Measurements from ENCODE around the gene PLEKHG4.

The PLEKHG4 gene, protein sequence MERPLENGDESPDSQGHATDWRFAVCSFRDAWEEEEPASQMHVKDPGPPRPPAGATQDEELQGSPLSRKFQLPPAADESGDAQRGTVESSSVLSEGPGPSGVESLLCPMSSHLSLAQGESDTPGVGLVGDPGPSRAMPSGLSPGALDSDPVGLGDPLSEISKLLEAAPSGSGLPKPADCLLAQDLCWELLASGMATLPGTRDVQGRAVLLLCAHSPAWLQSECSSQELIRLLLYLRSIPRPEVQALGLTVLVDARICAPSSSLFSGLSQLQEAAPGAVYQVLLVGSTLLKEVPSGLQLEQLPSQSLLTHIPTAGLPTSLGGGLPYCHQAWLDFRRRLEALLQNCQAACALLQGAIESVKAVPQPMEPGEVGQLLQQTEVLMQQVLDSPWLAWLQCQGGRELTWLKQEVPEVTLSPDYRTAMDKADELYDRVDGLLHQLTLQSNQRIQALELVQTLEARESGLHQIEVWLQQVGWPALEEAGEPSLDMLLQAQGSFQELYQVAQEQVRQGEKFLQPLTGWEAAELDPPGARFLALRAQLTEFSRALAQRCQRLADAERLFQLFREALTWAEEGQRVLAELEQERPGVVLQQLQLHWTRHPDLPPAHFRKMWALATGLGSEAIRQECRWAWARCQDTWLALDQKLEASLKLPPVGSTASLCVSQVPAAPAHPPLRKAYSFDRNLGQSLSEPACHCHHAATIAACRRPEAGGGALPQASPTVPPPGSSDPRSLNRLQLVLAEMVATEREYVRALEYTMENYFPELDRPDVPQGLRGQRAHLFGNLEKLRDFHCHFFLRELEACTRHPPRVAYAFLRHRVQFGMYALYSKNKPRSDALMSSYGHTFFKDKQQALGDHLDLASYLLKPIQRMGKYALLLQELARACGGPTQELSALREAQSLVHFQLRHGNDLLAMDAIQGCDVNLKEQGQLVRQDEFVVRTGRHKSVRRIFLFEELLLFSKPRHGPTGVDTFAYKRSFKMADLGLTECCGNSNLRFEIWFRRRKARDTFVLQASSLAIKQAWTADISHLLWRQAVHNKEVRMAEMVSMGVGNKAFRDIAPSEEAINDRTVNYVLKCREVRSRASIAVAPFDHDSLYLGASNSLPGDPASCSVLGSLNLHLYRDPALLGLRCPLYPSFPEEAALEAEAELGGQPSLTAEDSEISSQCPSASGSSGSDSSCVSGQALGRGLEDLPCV

DNA sequence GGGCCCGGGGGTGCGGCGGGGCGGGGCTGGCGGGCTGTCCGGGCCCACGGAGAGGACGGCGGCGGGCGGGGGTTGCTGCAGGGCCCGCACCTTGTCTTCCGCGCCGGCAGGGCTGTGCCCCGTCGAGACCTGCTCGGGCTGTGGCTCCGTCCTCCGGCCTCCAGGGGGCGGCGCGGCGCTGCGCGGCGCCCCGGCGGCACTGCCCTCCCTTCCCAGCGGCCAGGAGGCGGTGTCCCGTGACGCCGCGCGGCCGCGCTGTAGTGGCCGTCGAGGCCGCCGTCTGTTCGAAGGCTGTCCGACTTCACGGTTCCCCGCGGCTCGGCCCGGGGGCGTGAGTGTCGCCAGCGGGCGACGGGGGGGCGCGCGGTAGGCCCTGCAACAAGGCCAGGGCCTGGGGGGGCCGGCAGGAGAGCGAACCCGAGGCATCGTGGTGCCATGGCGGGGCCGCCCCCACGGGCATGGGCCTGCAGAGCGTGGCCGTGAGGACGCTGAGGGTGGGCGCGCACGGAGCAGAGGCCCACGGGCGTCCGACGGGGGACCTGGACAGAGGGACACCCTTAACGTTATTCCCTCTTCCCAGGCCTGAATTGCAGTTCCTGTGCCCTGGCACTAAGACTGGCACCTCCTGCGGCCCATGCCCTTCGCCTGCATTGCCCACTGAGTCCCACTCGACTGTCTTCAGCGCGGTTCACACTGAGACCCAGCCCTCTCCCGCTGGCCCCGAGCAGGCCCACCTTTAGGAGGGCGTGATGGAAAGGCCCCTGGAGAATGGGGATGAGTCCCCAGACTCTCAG is at the start of gene PLEKHG4:
TSS of gene PLEKHG4 (plus strand) at position 237 of the 794 bp plus-strand sequence. CDS start at position 750, 513 bp downstream.
- DNase-seq (ENCODE audit: low read depth) = peak; percentile 59

DNA sequence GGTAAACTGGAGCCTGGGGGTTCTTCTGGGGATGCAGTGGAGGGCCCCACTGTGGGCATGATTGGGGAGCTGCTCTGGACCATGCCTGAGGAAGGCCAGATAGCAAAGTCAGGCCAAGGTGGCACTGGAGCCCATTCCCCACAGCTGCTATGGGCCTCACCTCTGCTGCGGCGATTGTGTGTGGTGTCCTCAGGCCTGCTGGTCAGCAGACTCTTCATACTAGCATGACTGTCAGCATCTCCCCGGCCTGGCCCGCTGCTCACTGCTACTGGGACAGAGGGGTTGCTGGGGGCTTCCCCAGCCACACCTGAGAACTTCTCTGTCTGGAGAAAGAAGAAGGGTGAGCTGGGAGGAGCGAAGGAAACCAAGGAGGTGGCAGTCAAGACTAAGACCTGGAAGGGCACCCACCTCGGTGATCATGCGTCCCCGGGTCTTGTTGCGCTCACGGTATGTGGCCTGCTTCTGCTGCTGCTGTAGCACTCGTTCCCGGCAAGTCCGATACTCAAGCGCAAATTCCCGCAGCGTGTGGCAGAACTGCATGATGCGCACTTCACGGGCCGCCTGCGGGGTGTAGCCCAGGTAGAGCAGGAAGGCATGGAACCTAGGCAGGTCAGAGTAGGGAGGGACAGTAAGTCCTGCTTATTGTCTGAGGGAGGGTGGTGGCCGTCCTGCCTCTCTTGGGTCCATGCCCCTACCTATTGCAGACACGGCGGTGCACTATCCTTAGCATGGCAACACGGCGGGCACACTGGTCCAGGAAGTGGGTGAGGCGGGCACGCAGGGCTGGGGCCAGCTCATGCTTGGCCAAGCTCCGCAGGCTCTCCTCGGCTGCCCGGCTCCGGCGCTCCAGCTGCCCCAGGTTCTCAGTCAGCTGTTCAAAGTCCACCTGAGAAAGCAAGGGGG is 49.2 kb upstream of the PLEKHG4 start:
- DNase-seq (ENCODE audit: low read depth) = no peak

GRCh38 chr16:67230809-67231660 is 48.3 kb upstream of the PLEKHG4 start:
- no peak for DNase-seq (ENCODE audit: low read depth)

DNA sequence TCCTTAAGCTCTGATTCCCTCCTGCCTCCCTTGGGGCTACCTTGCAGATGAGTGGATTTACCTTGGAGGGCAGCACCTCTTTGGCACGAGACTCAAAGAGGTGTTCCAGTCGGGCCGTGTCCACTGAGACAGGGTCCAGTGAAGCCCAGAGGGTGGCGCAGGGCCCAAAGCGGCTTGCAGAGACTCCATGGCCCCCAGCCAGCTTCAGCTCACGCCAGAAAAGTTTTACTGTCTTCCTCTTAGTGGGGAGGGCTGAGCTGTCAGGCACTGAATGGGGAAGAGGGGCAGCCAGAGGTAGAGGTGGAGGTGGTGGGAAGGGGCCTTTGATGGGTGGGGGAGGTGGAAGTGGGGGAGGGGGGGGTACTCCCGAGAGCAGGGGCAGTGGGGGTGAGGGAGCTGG is 45.7 kb upstream of the PLEKHG4 start:
- DNase-seq (ENCODE audit: low read depth) = no peak

DNA sequence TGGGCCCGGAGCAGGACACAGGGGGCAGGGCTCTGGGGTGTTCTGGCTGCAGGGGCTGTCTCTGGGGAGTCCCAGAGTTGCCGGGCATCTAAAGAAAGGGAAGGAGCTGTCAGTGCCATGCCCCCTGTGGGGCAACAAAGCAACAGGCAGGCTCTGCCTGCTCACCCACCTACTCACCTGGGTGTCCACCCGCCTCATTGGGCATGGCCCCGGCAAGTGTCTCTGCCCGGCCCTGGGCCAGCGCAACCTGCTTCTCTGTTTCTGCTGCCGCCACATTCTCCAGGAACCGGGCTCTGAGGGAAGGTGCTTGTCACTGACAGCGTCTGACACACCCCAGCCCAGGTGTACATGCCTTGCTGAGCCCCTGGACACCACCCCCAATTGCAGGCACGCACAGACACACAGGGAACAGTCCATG is 45.1 kb upstream of the PLEKHG4 start:
- no peak for DNase-seq (ENCODE audit: low read depth)

DNA sequence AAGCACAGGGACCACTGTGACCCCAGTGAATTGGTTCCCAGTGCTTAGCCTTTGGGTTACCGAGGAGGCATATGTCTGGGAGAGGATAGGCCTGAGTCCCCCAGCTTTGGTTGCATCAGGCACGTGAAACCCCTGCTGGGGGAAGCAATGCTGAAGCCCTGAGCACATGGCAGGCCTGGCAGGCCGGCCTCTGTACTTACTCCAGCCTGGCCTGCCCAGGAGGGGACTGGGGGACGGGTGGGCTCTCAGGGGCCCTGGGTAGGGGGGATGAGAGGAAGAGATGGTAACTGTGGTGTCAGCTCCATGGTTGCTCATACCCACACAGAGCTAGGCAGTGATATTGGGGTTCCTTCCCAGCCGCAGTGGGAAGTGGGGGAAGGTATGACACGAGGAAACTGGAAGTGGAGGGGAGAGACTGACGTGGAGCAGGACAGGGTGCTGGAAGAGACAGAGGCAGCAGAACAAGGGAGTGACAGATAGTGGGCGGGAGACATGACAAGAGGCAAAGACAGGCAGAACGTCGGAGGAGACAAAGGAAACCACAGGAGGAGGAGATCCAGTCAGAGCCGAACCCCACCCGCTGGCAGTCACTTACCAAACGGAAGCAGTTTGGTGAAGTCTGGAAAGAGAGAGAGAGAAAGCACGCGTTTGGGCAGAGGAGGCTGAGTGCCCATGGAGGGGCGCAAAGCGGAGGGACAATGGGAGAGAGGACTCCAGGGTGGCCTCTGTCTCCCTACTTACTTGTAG is 43.3 kb upstream of the PLEKHG4 start:
- DNase-seq (ENCODE audit: low read depth) = no peak

- peak; percentile 58 for DNase-seq (ENCODE audit: low read depth)
Measured at GRCh38 chr16:67236563-67237395, 42.6 kb upstream of the PLEKHG4 start.

DNA sequence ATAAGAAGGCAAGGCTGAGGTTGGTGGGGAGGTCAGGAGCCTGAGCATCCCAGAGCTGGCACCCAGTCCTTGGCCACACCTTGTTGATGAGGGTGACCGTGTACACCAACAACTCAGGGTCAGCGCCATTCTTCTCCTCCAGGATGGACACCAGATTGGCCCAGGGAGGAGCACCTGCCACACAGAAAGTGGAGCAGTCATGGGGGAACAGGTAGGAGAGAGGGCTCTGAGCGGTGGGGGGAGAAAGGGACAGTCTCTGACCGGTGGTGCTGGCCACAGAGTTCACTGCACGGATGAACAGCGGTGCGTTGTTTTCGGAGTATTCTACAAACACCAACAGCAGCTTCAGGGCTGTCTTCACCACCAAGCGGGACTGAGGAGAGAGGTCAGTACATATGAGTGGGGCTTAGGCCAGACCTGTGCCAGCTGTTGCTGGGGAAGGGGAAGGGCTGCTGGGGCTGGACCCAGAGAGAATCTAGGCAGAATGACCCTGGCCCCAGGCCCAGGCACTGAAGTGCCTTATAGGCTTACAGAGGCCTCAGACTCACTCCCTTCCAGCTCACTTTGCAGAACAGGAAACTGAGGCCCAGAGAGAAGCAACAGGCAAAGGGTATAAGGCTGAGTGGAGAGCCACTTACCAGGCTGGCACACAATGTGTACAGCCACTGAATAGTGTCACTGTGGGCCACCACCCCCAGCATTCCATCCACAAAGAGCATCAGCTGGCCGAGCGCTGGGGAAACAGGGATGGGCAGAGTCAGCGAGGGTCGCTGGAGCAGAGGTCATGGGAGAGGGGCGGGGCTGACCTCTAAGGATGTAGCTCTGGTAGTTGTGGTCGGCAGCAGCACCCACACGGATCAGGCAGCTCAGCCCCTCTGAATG is 41.7 kb upstream of the PLEKHG4 start:
- DNase-seq (ENCODE audit: low read depth) = no peak

GRCh38 chr16:67238278-67238575 is 41.1 kb upstream of the PLEKHG4 start:
- no peak for DNase-seq (ENCODE audit: low read depth)

DNA sequence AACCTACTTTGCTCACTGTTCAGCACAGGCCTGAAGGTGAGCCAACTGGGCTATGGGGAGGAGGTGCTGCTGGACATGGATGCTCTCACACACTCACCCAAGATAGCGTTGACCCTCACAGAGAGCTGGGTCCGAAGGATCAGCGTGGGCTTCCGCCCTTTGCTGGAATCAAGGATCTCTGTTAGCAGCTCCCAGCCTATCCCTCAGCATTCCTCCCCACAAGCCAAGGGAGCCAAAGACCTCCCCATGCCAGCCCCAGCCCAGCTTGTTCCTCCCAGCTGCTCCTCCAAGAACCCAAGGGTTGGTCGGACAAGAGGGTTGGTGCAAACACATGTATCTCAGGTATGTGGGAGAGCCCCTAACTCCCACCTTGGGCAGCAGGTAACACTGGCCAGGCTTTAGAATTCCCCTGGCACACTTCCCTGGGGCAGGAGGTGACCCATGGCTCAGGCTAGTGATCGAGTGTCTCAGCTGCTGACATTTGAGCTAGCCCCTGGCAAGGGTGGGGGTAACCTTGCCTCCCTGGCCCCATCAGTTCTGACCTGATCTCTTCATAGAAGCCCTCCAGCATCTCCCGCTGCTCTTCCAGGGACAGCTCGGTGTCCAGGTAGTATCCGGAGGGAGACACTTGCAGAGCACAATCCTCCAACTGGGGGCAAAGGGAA is 40.4 kb upstream of the PLEKHG4 start:
- no peak for DNase-seq (ENCODE audit: low read depth)

- DNase-seq (ENCODE audit: low read depth) = peak; percentile 50
Measured at GRCh38 chr16:67240506-67240905, 38.8 kb upstream of the PLEKHG4 start.

- DNase-seq (ENCODE audit: low read depth) = peak; percentile 95
Measured at GRCh38 chr16:67241008-67241900, 38.1 kb upstream of the PLEKHG4 start.

DNA sequence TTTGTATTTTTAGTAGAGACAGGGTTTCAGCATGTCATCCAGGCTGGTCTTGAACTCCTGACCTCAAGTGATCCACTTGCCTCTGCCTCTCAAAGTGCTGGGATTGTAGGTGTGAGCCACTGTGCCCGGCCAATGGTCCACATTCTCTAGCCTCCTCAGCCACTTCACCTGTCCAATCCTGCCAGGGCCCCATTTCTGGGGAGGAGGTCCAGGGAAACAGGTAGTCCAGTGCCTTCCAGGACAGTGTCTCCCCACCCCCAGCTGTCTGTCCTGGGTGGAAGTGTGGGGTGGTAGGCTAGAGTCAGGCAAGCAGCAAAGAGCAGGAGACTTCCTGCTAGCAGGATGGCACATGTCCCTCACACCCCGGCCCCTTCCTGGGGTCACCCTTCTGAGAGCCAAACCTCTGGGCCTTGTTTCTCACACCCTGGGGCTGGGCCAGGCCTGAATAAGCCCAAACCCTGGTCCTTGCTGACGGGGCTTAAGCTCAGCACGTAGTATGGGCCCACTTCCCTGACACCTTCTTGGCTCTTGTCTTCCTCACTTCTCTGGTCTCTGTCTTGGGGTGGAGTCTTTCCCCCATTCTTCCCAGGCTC is 37.1 kb upstream of the PLEKHG4 start:
- no peak for DNase-seq (ENCODE audit: low read depth)

DNA sequence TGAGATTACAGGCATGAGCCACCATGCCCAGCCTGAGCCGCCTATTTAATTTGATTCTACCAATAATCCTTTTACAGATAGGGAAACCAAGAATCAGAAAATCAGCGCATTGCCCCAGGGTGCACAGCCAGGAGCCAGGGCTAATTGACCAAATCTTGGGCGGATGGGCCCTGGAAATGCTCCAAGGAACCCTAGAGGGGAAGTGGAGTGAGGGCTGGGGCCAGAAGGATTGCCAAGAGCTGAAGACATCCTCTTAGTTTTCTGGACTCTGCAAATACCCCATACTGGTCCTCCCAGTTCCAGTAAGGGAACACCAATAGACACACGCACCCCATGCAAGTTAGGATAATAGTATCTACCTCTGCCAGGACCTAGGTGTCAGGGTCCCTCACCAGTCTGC is 35.9 kb upstream of the PLEKHG4 start:
- DNase-seq (ENCODE audit: low read depth) = no peak
